Measurements from ENCODE around the gene NFIB. TPM values are rescaled to one million over a fixed set of nuclear protein-coding genes. Genes with fewer than 3 reads are reported as not detected.

Gene NFIB
- total RNA-seq, 1 experiment from 2014 or later = 18.6 TPM

DNA sequence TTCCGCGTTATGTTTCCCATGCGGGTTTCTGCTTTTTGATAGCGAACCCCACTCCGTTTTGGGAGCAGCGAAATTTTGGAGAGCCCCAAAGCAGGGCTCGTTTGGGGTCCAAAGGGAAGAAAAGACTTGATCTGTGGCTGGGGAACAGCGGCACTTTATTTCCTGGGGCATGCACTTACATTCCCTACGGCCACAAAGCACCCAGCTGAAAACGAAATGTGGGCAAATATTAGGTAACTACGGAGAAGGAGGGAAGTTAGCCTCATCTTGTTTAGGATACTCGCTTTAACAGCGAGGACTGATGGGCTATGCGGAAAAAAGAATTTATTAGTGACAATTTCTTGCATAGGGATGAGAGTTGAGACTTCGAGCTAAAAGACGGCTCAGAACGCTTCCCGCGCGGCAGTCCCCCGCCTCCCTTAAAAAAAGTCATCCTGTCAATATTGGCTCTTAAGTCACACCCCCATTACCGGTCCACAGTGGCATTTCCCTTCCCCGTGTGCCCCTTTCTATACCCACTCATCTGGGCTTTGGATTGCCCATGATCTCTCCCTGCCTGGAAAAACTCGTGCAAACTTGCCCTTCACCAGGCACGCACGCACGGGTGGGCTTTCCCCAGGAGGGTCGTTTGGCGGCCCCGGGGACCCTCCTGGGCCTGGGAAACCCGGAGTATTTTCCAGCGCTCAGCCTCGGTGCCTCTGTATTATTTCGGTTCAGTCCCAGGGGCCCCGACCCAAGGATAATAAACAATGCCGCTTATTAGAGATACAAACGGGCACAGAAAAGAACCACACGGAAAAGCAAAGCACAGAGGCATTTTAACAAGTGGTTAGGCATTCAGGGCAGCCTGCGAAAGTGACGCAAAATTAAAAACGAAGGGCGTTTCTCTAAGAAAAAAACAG, 35.8 kb upstream of the NFIB start:
- no peaks in the 10 kb centered on the region for H3F3A ChIP-seq (ENCODE audit: low read length, unreplicated experiment)
- intact Hi-C loops (cut with micrococcal nuclease) = loop anchor here (5.0 kb wide), 2 partner anchors 53 to 902 kb away; no protein-coding TSS in a partner anchor
- no peaks in the 10 kb centered on the region for H3K79me2 ChIP-seq (ENCODE audit: low read length)
- no peaks in the 10 kb centered on the region for H3K36me3 ChIP-seq (ENCODE audit: low read depth, low read length)
- peaks cover 3% of the 10 kb centered on the region; the same call in 1 of the 2 replicates for H3K4me1 ChIP-seq (ENCODE audit: insufficient read depth, low read length)
- no peak overlapping the region for H2AFZ ChIP-seq (ENCODE audit: low read length)
- DNase-seq = no peak
- H3K4me2 ChIP-seq (ENCODE audit: low read length) = no peak overlapping the region
- H4K20me1 ChIP-seq (ENCODE audit: low read length) = no peaks in the 10 kb centered on the region
- ChIA-PET CTCF (no interaction called here), POLR2A (ENCODE audit: unreplicated experiment) (no interaction called here)
- no peak overlapping the region for H3K4me3 ChIP-seq (ENCODE audit: low read length)
- H3K9me3 ChIP-seq (ENCODE audit: low read length) = no peaks in the 10 kb centered on the region
- H3K27me3 ChIP-seq (ENCODE audit: low read length) = no peaks in the 10 kb centered on the region
- no peak overlapping the region for H3K9ac ChIP-seq (ENCODE audit: low read length)
- H3K9me2 ChIP-seq (replicated peaks; ENCODE audit: low read length) = no peaks in the 10 kb centered on the region
- TF ChIP-seq, protein P1, sequence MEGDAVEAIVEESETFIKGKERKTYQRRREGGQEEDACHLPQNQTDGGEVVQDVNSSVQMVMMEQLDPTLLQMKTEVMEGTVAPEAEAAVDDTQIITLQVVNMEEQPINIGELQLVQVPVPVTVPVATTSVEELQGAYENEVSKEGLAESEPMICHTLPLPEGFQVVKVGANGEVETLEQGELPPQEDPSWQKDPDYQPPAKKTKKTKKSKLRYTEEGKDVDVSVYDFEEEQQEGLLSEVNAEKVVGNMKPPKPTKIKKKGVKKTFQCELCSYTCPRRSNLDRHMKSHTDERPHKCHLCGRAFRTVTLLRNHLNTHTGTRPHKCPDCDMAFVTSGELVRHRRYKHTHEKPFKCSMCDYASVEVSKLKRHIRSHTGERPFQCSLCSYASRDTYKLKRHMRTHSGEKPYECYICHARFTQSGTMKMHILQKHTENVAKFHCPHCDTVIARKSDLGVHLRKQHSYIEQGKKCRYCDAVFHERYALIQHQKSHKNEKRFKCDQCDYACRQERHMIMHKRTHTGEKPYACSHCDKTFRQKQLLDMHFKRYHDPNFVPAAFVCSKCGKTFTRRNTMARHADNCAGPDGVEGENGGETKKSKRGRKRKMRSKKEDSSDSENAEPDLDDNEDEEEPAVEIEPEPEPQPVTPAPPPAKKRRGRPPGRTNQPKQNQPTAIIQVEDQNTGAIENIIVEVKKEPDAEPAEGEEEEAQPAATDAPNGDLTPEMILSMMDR (conservative IDR thresholded peaks at IDR 0.05; ENCODE audit: low read depth, low read length) = no peak
- TF ChIP-seq EZH2 (IDR thresholded peaks at IDR 0.05; ENCODE audit: low read length, unreplicated experiment) (no peak), EZH2phosphoT487 (IDR thresholded peaks at IDR 0.05; ENCODE audit: borderline replicate concordance, low read length) (no peak)
- ATAC-seq = no peak
- H3K27ac ChIP-seq (ENCODE audit: low read length) = no peak overlapping the region
- no TSS peak for BruUV-seq (replicated peaks)

DNA sequence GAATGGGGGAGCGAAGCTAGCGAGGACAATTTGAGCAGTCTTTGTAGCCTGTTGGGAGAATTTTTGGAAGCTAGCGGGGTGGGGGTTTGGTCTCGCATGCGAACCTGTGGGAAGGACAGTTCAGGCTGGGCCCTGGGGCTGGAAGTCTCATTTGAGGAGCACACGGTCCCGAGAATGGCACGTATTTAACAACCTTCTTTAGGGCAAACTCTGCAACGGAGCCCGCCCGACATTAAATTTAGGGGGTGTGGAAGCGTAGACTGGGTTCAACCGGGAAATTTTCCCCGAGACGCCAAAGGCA, 35.2 kb upstream of the NFIB start:
- no peak overlapping the region for H3K27ac ChIP-seq (ENCODE audit: low read length)
- H3K9ac ChIP-seq (ENCODE audit: low read length) = no peak overlapping the region

More for the DNA sequence above, 35.2 kb upstream of the NFIB start:
- BruUV-seq (replicated peaks) = no TSS peak
- ChIA-PET POLR2A (ENCODE audit: unreplicated experiment) (no interaction called here), CTCF (no interaction called here)
- no peak overlapping the region for H2AFZ ChIP-seq (ENCODE audit: low read length)
- ATAC-seq = no peak
- no peaks in the 10 kb centered on the region for H3K27me3 ChIP-seq (ENCODE audit: low read length)
- intact Hi-C loops (cut with micrococcal nuclease) = no loop called here
- H3K4me3 ChIP-seq (ENCODE audit: low read length) = no peak overlapping the region
- H3K79me2 ChIP-seq (ENCODE audit: low read length) = no peaks in the 10 kb centered on the region
- H3K9me2 ChIP-seq (replicated peaks; ENCODE audit: low read length) = no peaks in the 10 kb centered on the region
- no peaks in the 10 kb centered on the region for H3F3A ChIP-seq (ENCODE audit: low read length, unreplicated experiment)
- no peaks in the 10 kb centered on the region for H4K20me1 ChIP-seq (ENCODE audit: low read length)
- H3K4me2 ChIP-seq (ENCODE audit: low read length) = no peak overlapping the region
- H3K9me3 ChIP-seq (ENCODE audit: low read length) = no peaks in the 10 kb centered on the region
- TF ChIP-seq EZH2 (IDR thresholded peaks at IDR 0.05; ENCODE audit: low read length, unreplicated experiment) = no peak
- TF ChIP-seq EZH2phosphoT487 (IDR thresholded peaks at IDR 0.05; ENCODE audit: borderline replicate concordance, low read length) = no peak
- TF ChIP-seq, protein P1 (conservative IDR thresholded peaks at IDR 0.05; ENCODE audit: low read depth, low read length) = no peak
- peaks cover 3% of the 10 kb centered on the region; the same call in 1 of the 2 replicates for H3K4me1 ChIP-seq (ENCODE audit: insufficient read depth, low read length)
- no peak for DNase-seq
- no peaks in the 10 kb centered on the region for H3K36me3 ChIP-seq (ENCODE audit: low read depth, low read length)

Data from PC-3 (cell line).